ENCODE measurements around the gene PERCC1. TPM values are rescaled to one million over a fixed set of nuclear protein-coding genes. Genes with fewer than 3 reads are reported as not detected.

Gene PERCC1
- polyA plus RNA-seq, 2 donors: not detected

DNA sequence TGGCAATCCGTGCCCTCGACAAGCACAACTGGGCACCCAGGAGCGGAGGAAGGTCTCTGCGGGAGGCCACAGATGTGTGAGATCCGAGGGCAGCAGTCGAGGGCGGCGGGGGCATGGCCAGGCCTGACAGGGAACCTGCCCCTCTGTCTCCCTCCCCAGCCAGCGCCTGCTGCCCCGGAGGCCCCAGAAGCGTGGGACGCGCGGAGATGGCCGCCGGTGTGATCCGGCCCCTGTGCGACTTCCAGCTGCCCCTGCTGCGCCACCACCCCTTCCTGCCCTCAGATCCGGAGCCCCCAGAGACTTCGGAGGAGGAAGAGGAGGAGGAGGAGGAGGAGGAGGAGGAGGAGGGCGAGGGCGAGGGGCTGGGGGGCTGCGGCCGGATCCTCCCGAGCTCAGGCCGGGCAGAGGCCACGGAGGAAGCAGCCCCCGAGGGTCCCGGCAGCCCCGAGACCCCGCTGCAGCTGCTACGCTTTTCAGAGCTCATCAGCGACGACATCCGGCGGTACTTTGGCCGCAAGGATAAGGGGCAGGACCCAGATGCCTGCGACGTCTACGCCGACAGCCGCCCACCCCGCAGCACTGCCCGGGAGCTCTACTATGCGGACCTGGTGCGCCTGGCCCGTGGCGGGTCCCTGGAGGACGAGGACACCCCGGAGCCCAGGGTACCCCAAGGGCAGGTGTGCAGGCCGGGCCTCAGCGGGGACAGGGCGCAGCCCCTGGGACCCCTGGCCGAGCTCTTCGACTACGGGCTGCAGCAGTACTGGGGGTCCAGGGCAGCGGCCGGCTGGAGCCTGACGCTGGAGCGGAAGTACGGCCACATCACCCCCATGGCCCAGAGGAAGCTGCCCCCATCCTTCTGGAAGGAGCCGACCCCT lies 1.7 kb downstream of the PERCC1 start:
- H3K27ac ChIP-seq (ENCODE audit: low read depth in 2 of 2, low read length in 1 of 2): no peak overlapping the region
- 78% methylated on average over 59 to 63 of the region's 63 CpGs for WGBS, 2 donors
- H3K4me3 ChIP-seq (ENCODE audit: low read depth in 1 of 2, low read length in 2 of 2): no peak overlapping the region

DNA sequence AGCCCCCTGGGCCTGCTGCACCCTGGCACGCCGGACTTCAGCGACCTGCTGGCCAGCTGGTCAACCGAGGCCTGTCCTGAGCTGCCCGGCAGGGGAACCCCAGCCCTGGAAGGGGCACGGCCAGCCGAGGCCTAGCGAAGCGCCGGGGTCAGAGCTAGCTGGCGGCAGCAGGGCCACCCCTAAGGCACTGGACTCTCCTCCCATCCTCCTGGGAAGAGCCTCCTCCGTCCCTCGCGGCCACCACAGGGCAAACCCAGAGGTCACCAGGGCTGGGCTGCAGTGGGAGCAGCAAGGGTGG lies 2.3 kb downstream of the PERCC1 start:
- no peaks in the 10 kb centered on the region for H3K4me1 ChIP-seq (ENCODE audit: control insufficient read depth in 2 of 2, insufficient read depth in 2 of 2, low read length in 1 of 2)
- no peak overlapping the region for H3K4me3 ChIP-seq (ENCODE audit: low read depth in 1 of 2, low read length in 2 of 2)
- no peaks in the 10 kb centered on the region for H3K36me3 ChIP-seq (ENCODE audit: control insufficient read depth in 2 of 2, insufficient read depth in 2 of 2, low read length in 1 of 2)
- no peak overlapping the region for H3K27ac ChIP-seq (ENCODE audit: low read depth in 2 of 2, low read length in 1 of 2)
- no peaks in the 10 kb centered on the region for H3K27me3 ChIP-seq (ENCODE audit: control insufficient read depth in 1 of 2, insufficient read depth in 2 of 2, low read length in 2 of 2)
- 79 to 83% methylated on average over 14 of the region's 14 CpGs for WGBS, 2 donors
- no peaks in the 10 kb centered on the region for H3K9me3 ChIP-seq (ENCODE audit: control insufficient read depth in 2 of 2, insufficient read depth in 1 of 2, low read depth in 1 of 2, low read length in 1 of 2)

More for the DNA sequence above, 1.7 kb downstream of the PERCC1 start:
- Histone ChIP-seq H3K27me3 (ENCODE audit: control insufficient read depth in 1 of 2, insufficient read depth in 2 of 2, low read length in 2 of 2) (no peaks in the 10 kb centered on the region), H3K4me1 (ENCODE audit: control insufficient read depth in 2 of 2, insufficient read depth in 2 of 2, low read length in 1 of 2) (no peaks in the 10 kb centered on the region), H3K36me3 (ENCODE audit: control insufficient read depth in 2 of 2, insufficient read depth in 2 of 2, low read length in 1 of 2) (no peaks in the 10 kb centered on the region), H3K9me3 (ENCODE audit: control insufficient read depth in 2 of 2, insufficient read depth in 1 of 2, low read depth in 1 of 2, low read length in 1 of 2) (no peaks in the 10 kb centered on the region)

DNA sequence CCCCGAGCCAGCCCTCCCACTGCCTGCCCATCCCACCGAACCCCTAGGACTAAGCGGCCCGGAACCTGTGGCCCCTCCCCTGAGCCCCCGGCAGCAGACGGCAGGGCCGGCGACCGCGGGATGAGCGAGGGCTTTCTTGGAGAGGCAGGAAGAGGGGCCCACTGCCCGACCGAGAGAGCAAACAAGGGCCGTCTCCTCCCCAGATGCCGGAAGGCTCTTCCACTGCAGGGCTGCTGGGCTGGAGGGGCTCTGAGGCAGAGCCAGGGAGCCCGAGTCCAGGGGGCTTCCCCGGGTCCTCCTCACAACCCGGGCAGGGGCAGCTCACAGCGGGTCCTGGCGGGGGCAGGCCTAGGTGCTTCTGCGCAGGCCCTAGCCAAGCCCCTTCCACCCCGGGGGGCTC lies 2.9 kb downstream of the PERCC1 start:
- Histone ChIP-seq H3K4me3 (ENCODE audit: low read depth in 1 of 2, low read length in 2 of 2) (no peak overlapping the region), H3K9me3 (ENCODE audit: control insufficient read depth in 2 of 2, insufficient read depth in 1 of 2, low read depth in 1 of 2, low read length in 1 of 2) (no peaks in the 10 kb centered on the region), H3K4me1 (ENCODE audit: control insufficient read depth in 2 of 2, insufficient read depth in 2 of 2, low read length in 1 of 2) (no peaks in the 10 kb centered on the region), H3K36me3 (ENCODE audit: control insufficient read depth in 2 of 2, insufficient read depth in 2 of 2, low read length in 1 of 2) (no peaks in the 10 kb centered on the region), H3K27me3 (ENCODE audit: control insufficient read depth in 1 of 2, insufficient read depth in 2 of 2, low read length in 2 of 2) (no peaks in the 10 kb centered on the region), H3K27ac (ENCODE audit: low read depth in 2 of 2, low read length in 1 of 2) (no peak overlapping the region)
- 44 to 54% methylated on average over 22 of the region's 22 CpGs for WGBS, 2 donors

DNA sequence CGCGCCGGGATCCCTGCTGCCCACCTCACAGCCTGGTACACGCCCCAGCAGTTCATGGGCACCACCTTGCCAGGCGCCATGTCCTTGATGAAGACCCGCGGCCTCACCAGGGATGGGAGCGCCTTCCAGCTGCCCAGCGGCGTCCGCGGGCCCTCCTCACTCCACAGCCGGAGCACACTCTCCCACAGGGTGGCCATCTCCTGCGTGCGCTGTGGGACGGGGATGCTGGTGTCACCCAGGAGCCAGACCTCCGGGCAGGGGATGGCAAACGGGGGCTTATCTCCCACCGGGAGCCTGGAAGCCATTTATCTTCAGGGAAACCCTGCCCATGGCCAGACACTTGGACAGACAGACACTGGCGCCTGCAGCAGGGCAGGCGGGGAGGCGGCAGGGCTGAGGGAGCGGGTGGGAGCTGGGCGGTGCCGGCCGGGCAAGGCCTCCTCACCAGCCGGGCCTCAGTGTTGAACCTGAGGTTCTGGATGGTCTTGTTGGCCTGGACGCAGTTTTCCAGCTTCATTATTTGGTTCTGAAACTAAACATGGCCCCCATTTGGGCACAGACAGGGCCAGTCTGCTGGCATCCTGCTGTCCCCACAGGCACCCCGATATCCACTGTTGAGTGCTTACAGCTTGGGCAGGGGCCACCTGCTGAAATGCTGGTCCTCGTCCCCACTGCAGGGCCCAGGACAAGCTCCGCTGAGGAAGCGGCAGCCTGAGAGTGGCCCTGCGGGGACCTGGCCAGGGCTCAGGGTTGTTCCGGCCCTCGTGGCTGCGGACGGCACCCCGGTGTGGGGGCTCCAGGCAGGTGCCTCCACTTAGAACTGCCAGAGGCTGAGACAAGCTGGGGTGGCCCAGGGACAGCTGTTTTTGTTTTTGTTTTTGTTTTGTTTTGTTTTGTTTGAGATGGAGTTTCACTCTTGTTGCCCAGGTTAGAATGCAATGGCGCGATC lies 4.0 kb downstream of the PERCC1 start:
- 91 to 92% methylated on average over 40 of the region's 40 CpGs for WGBS, 2 donors
- Histone ChIP-seq H3K9me3 (ENCODE audit: control insufficient read depth in 2 of 2, insufficient read depth in 1 of 2, low read depth in 1 of 2, low read length in 1 of 2) (no peaks in the 10 kb centered on the region), H3K4me3 (ENCODE audit: low read depth in 1 of 2, low read length in 2 of 2) (no peak overlapping the region)

DNA sequence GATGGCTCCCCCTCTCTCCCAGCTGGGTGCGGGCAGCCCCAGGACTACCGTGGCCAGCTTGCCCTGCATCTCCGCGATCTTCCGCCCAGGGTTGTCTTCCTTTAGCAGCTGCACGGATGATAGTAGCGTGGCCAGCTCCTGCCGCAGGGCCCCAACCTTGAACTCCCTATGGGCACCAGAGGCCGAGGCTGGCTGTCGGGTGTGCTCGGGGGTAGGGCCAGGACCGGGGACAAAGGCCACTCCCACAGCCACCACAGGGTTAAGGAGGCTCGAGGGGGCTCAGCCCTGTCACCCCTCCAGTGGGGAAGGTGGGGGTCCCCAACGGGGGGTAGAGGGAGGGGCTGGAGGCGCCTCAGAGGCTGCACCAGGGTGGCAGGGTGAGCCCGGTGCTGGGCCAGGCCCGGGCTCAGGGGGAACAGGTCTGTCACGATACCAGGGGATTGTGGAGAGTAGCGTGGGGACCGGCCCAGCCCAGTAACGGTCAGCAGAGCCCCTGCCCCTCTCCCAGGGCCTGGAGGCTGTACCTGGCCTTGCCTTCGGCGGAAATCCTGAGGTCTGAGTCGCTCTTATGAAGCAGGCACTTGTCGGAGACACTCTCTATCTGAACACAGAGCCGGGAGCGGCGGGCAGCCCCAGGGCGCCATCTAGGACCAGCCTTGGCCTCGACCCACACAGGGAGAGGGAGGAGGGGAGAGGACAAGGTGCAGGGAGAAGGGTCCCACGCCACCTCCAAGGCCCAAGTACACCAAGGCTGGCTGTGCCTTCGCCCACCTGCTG lies 5.2 kb downstream of the PERCC1 start:
- no peaks in the 10 kb centered on the region for H3K4me1 ChIP-seq (ENCODE audit: control insufficient read depth in 2 of 2, insufficient read depth in 2 of 2, low read length in 1 of 2)
- H3K27ac ChIP-seq (ENCODE audit: low read depth in 2 of 2, low read length in 1 of 2): no peak overlapping the region
- no peak overlapping the region for H3K4me3 ChIP-seq (ENCODE audit: low read depth in 1 of 2, low read length in 2 of 2)
- H3K9me3 ChIP-seq (ENCODE audit: control insufficient read depth in 2 of 2, insufficient read depth in 1 of 2, low read depth in 1 of 2, low read length in 1 of 2): no peaks in the 10 kb centered on the region
- H3K36me3 ChIP-seq (ENCODE audit: control insufficient read depth in 2 of 2, insufficient read depth in 2 of 2, low read length in 1 of 2): no peaks in the 10 kb centered on the region
- WGBS, 2 donors: 82 to 84% methylated on average over 29 to 32 of the region's 32 CpGs
- H3K27me3 ChIP-seq (ENCODE audit: control insufficient read depth in 1 of 2, insufficient read depth in 2 of 2, low read length in 2 of 2): no peaks in the 10 kb centered on the region

More for the DNA sequence above, 4.0 kb downstream of the PERCC1 start:
- no peaks in the 10 kb centered on the region for H3K27me3 ChIP-seq (ENCODE audit: control insufficient read depth in 1 of 2, insufficient read depth in 2 of 2, low read length in 2 of 2)
- H3K27ac ChIP-seq (ENCODE audit: low read depth in 2 of 2, low read length in 1 of 2): no peak overlapping the region
- no peaks in the 10 kb centered on the region for H3K4me1 ChIP-seq (ENCODE audit: control insufficient read depth in 2 of 2, insufficient read depth in 2 of 2, low read length in 1 of 2)
- H3K36me3 ChIP-seq (ENCODE audit: control insufficient read depth in 2 of 2, insufficient read depth in 2 of 2, low read length in 1 of 2): no peaks in the 10 kb centered on the region

DNA sequence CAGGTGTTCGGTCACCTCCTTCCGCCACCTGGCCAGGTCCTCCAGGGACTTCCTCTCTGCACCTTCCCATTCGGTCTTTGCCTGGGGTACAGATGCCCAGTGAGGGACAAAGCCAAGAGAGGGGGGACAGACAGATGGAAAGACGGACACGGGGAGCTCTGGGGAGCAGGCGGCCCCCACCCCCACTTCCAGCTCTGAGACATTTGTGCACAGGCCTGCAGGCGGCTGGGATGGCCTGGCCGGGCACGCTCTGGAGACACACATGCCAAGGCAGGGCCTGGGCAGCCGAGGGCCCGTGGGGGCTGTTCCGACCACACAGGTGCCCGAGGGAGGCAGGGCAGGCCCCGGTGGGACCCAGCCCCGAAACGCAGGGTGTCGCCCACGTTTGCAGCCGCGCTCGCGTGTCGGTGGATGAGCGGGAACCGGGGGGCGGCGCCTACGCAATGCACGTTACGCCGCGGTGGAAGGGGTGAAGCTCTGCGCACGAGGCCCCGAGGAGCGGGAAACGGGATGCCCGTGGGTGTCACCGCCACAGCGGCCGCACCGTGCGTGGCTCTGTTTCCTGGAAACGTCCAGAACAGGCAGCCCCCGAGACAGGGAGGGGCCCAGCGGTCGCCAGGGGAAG lies 6.0 kb downstream of the PERCC1 start:
- H3K27ac ChIP-seq (ENCODE audit: low read depth in 2 of 2, low read length in 1 of 2): no peak overlapping the region
- H3K4me3 ChIP-seq (ENCODE audit: low read depth in 1 of 2, low read length in 2 of 2): no peak overlapping the region
- H3K36me3 ChIP-seq (ENCODE audit: control insufficient read depth in 2 of 2, insufficient read depth in 2 of 2, low read length in 1 of 2): no peaks in the 10 kb centered on the region
- no peaks in the 10 kb centered on the region for H3K27me3 ChIP-seq (ENCODE audit: control insufficient read depth in 1 of 2, insufficient read depth in 2 of 2, low read length in 2 of 2)
- H3K9me3 ChIP-seq (ENCODE audit: control insufficient read depth in 2 of 2, insufficient read depth in 1 of 2, low read depth in 1 of 2, low read length in 1 of 2): no peaks in the 10 kb centered on the region
- H3K4me1 ChIP-seq (ENCODE audit: control insufficient read depth in 2 of 2, insufficient read depth in 2 of 2, low read length in 1 of 2): no peaks in the 10 kb centered on the region
- WGBS, 2 donors: 85 to 89% methylated on average over 45 to 47 of the region's 47 CpGs

DNA sequence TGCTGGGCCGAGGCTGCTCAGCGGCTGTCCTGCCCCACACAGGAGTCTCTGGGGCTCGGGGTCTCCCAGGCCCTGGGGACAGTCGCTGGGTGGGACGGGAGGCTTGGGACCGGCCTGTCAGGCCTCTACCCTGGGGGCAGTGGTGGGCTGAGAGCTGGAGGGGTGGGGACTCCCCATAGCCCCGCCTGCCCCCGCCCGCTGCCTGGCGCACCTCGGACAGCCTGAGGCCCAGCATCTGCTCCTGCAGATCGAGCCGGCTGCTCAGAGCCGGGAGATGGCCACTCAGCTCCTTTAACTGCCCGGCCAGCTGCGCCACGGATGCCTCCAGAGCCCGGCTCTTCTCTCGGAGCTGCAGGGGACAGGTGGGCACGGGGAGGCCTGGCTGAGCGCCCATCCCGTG lies 6.7 kb downstream of the PERCC1 start:
- 85 to 86% methylated on average over 20 to 22 of the region's 22 CpGs for WGBS, 2 donors
- no peak overlapping the region for H3K4me3 ChIP-seq (ENCODE audit: low read depth in 1 of 2, low read length in 2 of 2)
- no peak overlapping the region for H3K27ac ChIP-seq (ENCODE audit: low read depth in 2 of 2, low read length in 1 of 2)
- H3K4me1 ChIP-seq (ENCODE audit: control insufficient read depth in 2 of 2, insufficient read depth in 2 of 2, low read length in 1 of 2): no peaks in the 10 kb centered on the region
- no peaks in the 10 kb centered on the region for H3K9me3 ChIP-seq (ENCODE audit: control insufficient read depth in 2 of 2, insufficient read depth in 1 of 2, low read depth in 1 of 2, low read length in 1 of 2)
- no peaks in the 10 kb centered on the region for H3K36me3 ChIP-seq (ENCODE audit: control insufficient read depth in 2 of 2, insufficient read depth in 2 of 2, low read length in 1 of 2)
- H3K27me3 ChIP-seq (ENCODE audit: control insufficient read depth in 1 of 2, insufficient read depth in 2 of 2, low read length in 2 of 2): no peaks in the 10 kb centered on the region

DNA sequence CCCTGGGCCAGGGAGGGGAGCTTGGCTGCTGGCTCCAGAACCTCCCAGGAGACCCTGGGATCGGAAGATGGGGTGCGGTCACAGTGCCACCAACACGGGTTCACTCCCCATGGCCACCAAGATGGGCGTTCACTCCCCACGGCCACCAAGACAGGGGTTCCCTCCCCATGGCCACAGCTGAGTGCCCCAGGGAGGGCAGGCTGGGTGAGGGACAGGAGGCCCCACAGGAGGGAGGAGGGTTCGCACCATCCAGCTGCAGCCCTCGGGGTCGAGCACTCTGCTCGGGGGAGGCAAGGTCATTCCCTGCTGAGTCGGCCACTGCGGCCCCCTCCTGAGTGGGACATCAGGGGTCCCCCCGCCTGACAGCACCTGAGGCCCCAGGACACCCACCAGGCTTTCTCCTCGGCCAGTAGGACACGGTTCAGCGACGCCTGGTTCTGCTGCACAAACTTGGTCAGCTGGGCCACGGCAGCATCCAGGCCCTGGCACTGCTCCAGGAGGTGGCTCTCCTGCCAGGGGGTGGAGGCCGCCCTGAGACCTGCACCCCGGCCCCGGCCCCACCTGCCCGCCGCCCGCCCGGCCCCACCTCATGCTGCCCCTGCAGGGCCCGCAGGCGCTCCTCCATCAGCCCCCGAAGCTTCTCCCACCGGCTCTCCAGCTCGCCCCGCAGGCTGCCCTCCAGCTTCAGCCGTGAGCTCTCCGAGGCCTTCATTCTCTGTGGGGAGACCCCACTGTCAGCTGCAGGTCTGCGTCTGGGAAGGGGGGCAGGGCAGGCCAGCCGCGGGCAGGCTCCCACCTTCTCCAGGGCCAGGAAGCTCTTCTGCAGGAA lies 7.6 kb downstream of the PERCC1 start:
- H3K4me3 ChIP-seq (ENCODE audit: low read depth in 1 of 2, low read length in 2 of 2): no peak overlapping the region
- 83 to 84% methylated on average over 31 to 35 of the region's 35 CpGs for WGBS, 2 donors
- H3K36me3 ChIP-seq (ENCODE audit: control insufficient read depth in 2 of 2, insufficient read depth in 2 of 2, low read length in 1 of 2): no peaks in the 10 kb centered on the region
- H3K27ac ChIP-seq (ENCODE audit: low read depth in 2 of 2, low read length in 1 of 2): no peak overlapping the region
- no peaks in the 10 kb centered on the region for H3K9me3 ChIP-seq (ENCODE audit: control insufficient read depth in 2 of 2, insufficient read depth in 1 of 2, low read depth in 1 of 2, low read length in 1 of 2)
- no peaks in the 10 kb centered on the region for H3K4me1 ChIP-seq (ENCODE audit: control insufficient read depth in 2 of 2, insufficient read depth in 2 of 2, low read length in 1 of 2)
- no peaks in the 10 kb centered on the region for H3K27me3 ChIP-seq (ENCODE audit: control insufficient read depth in 1 of 2, insufficient read depth in 2 of 2, low read length in 2 of 2)

Measured in esophagus (tissue), 2 donors.